HepG2 (cell line): ENCODE data around the gene TNC.

Experiments
- ELF1 ChIP-seq: sonication (generic); formaldehyde crosslinking; IDR thresholded peaks from 2 replicates; pipeline ENCODE4 v1.4.0; 2020; ENCODE audit warnings: missing genetic modification reagents
- MAZ ChIP-seq, 2 experiments: sonication (generic) in 1 of 2; formaldehyde crosslinking in 1 of 2; IDR thresholded peaks; 2 replicates each; pipeline versions ENCODE4 v1.5.0 to v1.6.1; 2012 to 2020; ENCODE audit warnings: low read depth in 2 of 2, mild to moderate bottlenecking in 2 of 2, borderline replicate concordance in 1 of 2, improper control_type of control experiment in 1 of 2, low read length in 1 of 2, missing genetic modification reagents in 1 of 2, moderate library complexity in 1 of 2
- NFIB ChIP-seq: sonication (generic); formaldehyde crosslinking; IDR thresholded peaks from 2 replicates; pipeline ENCODE4 v1.9.0; 2021; ENCODE audit warnings: missing genetic modification reagents, mild to moderate bottlenecking, borderline replicate concordance
- NFRKB ChIP-seq: fragments of 450-650 bp; IDR thresholded peaks from 2 replicates; pipeline ENCODE4 v1.6.1; 2017
- POGZ ChIP-seq: sonication (generic); formaldehyde crosslinking; IDR thresholded peaks from 2 replicates; pipeline ENCODE4 v1.4.0; 2020; ENCODE audit warnings: mild to moderate bottlenecking, missing genetic modification reagents
- RELA ChIP-seq: sonication (generic); formaldehyde crosslinking; IDR thresholded peaks from 2 replicates; pipeline ENCODE4 v1.4.0; 2020; ENCODE audit warnings: missing genetic modification reagents
- SMARCC2 ChIP-seq: fragments of 450-650 bp; IDR thresholded peaks from 2 replicates; pipeline ENCODE4 v1.6.1; 2017; ENCODE audit warnings: antibody characterized with exemption, mild to moderate bottlenecking
- TRAFD1 ChIP-seq: sonication (generic); formaldehyde crosslinking; IDR thresholded peaks from 2 replicates; pipeline ENCODE4 v1.5.1; 2020; ENCODE audit warnings: missing genetic modification reagents, mild to moderate bottlenecking, borderline replicate concordance
- ZKSCAN8 ChIP-seq: IDR thresholded peaks from 2 replicates; pipeline ENCODE4 v1.6.1; 2016; ENCODE audit warnings: borderline replicate concordance, missing genetic modification reagents, missing compliant biosample characterization
- ZNF138 ChIP-seq: sonication (generic); formaldehyde crosslinking; IDR thresholded peaks from 2 replicates; pipeline ENCODE4 v1.5.0; 2020; ENCODE audit warnings: mild to moderate bottlenecking, low read depth, missing genetic modification reagents
- ZNF782 ChIP-seq: sonication (generic); formaldehyde crosslinking; IDR thresholded peaks from 2 replicates; pipeline ENCODE4 v1.4.0; 2020; ENCODE audit warnings: missing genetic modification reagents, mild to moderate bottlenecking, borderline replicate concordance

- TF ChIP-seq ZNF782 (CRISPR knock-in tag) (no peak), ZNF138 (CRISPR knock-in tag) (no peak), NFRKB (no peak), POGZ (CRISPR knock-in tag) (no peak), NFIB (CRISPR knock-in tag) (no peak), ELF1 (CRISPR knock-in tag) (no peak), TRAFD1 (CRISPR knock-in tag) (no peak), SMARCC2 (no peak), ZKSCAN8 (CRISPR knock-in tag) (no peak), RELA (CRISPR knock-in tag) (no peak), MAZ (IDR thresholded peaks at IDR 0.05; ENCODE audit: borderline replicate concordance, low read depth, low read length) (no peak), MAZ (CRISPR knock-in tag; IDR thresholded peaks at IDR 0.05; ENCODE audit: low read depth) (no peak)
Measured at GRCh38 chr9:115084157-115084556, 33.8 kb downstream of the TNC start.
